ENCODE measurements around the gene RNF113B.
A peak's percentile ranks its signal among the peaks of the same experiment; 100 is the strongest.

Gene RNF113B

GRCh38 chr13:98141509-98142379 lies 35.3 kb downstream of the RNF113B start:
- TF ChIP-seq, protein P1, sequence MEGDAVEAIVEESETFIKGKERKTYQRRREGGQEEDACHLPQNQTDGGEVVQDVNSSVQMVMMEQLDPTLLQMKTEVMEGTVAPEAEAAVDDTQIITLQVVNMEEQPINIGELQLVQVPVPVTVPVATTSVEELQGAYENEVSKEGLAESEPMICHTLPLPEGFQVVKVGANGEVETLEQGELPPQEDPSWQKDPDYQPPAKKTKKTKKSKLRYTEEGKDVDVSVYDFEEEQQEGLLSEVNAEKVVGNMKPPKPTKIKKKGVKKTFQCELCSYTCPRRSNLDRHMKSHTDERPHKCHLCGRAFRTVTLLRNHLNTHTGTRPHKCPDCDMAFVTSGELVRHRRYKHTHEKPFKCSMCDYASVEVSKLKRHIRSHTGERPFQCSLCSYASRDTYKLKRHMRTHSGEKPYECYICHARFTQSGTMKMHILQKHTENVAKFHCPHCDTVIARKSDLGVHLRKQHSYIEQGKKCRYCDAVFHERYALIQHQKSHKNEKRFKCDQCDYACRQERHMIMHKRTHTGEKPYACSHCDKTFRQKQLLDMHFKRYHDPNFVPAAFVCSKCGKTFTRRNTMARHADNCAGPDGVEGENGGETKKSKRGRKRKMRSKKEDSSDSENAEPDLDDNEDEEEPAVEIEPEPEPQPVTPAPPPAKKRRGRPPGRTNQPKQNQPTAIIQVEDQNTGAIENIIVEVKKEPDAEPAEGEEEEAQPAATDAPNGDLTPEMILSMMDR (IDR thresholded peaks at IDR 0.05; ENCODE audit: extremely low read depth, insufficient read depth, missing control alignments), result no peak
- DNase-seq (ENCODE audit: low spot score), result no peak
- in situ Hi-C loops (cut with MboI; ENCODE audit: low pct_unique_long_range_greater_than_20kb, low sequenced_read_pairs, unreplicated experiment), result no loop called here

DNA sequence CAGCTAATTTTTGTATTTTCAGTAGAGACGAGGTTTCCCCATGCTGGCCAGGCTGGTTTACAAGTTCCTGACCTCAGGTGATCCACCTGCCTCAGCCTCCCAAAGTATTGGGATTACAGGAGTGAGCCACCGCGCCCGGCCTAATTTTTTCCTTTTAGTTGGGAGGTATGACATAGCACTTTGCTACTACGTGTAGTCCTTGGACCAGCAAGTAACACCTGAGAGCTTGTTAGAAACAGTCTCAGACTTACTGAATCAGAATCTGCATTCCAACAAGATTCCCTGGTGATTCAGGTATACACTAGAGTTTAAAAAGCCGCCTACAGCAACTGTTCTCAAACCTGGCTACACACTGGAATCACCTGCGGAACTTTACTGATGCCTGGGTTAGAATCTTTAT lies 36.0 kb downstream of the RNF113B start:
- TF ChIP-seq, protein P1 (IDR thresholded peaks at IDR 0.05; ENCODE audit: extremely low read depth, insufficient read depth, missing control alignments), result no peak
- in situ Hi-C loops (cut with MboI; ENCODE audit: low pct_unique_long_range_greater_than_20kb, low sequenced_read_pairs, unreplicated experiment), result no loop called here
- DNase-seq (ENCODE audit: low spot score), result no peak

DNA sequence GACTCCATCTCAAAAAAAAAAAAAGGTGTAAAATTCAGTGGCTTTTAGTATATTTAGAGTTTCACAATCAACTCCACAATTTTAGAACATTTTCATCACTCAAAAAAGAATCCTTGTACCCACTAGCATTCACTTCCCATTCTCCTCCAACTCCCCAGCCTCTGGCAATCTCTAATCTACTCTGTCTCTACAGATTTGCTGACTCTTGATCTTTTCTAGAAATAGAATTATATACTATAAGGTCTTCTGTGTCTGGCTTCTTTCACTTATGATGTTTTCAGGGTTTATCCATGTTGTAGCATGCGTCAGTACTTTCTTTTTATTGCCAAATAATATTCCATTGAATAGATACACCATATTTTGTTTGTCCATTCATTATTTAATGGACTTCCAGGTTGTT lies 42.2 kb downstream of the RNF113B start:
- no peak for DNase-seq (ENCODE audit: low spot score)
- in situ Hi-C loops (cut with MboI; ENCODE audit: low pct_unique_long_range_greater_than_20kb, low sequenced_read_pairs, unreplicated experiment), result no loop called here
- TF ChIP-seq, protein P1 (IDR thresholded peaks at IDR 0.05; ENCODE audit: extremely low read depth, insufficient read depth, missing control alignments), result no peak

DNA sequence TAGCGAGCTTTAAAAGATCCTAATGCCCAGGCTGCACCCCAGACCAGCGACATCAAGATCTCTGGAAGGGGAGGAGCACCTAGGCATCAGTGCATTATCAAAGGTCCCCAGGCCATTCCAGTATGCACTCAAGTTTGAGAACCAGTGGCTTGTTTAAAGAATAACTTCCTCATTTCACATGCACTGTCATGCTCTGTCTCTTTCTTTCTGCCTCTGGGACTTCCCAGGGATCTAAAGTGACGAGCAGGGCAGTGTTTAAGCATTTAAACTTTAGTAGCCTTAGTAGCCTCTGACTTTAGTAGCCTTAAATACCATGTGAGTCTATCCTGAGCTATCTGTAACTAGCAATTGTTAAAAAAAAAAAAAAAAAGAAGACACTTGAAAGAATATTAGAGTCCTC lies 43.1 kb downstream of the RNF113B start:
- TF ChIP-seq, protein P1 (IDR thresholded peaks at IDR 0.05; ENCODE audit: extremely low read depth, insufficient read depth, missing control alignments), result no peak
- in situ Hi-C loops (cut with MboI; ENCODE audit: low pct_unique_long_range_greater_than_20kb, low sequenced_read_pairs, unreplicated experiment), result no loop called here

GRCh38 chr13:98129059-98129746 lies 47.9 kb downstream of the RNF113B start:
- no peak for DNase-seq (ENCODE audit: low spot score)
- TF ChIP-seq, protein P1 (IDR thresholded peaks at IDR 0.05; ENCODE audit: extremely low read depth, insufficient read depth, missing control alignments), result no peak
- in situ Hi-C loops (cut with MboI; ENCODE audit: low pct_unique_long_range_greater_than_20kb, low sequenced_read_pairs, unreplicated experiment), result no loop called here

More for the DNA sequence above, 43.1 kb downstream of the RNF113B start:
- DNase-seq (ENCODE audit: low spot score), result peak; percentile 52
